HepG2 (cell line): ENCODE data around the gene C16orf86. TPM values are rescaled to one million over a fixed set of nuclear protein-coding genes. Genes with fewer than 3 reads are reported as not detected.

Source experiments
- CBX1 ChIP-seq: IDR thresholded peaks from one replicate; pipeline ENCODE4 v1.6.1; 2016; ENCODE audit warnings: antibody characterized with exemption, low read depth
- HNF4A ChIP-seq: sonication (generic); formaldehyde crosslinking; IDR thresholded peaks from 2 replicates; pipeline ENCODE4 v1.4.0; 2020; ENCODE audit warnings: missing genetic modification reagents
- HOXA7 ChIP-seq: sonication (generic); formaldehyde crosslinking; IDR thresholded peaks from 2 replicates; pipeline ENCODE4 v1.8.1; 2022; ENCODE audit warnings: mild to moderate bottlenecking, missing genetic modification reagents, moderate library complexity
- NR2C2 ChIP-seq: sonication (generic); formaldehyde crosslinking; IDR thresholded peaks from 2 replicates; pipeline ENCODE4 v1.4.0; 2020; ENCODE audit warnings: missing genetic modification reagents, mild to moderate bottlenecking, moderate library complexity, borderline replicate concordance
- RBAK ChIP-seq: sonication (generic); formaldehyde crosslinking; IDR thresholded peaks from 2 replicates; pipeline ENCODE4 v1.5.1; 2020; ENCODE audit warnings: mild to moderate bottlenecking, missing genetic modification reagents
- RBM39 ChIP-seq: fragments of 200-400 bp; formaldehyde crosslinking; IDR thresholded peaks from one replicate; pipeline ENCODE4 v1.6.1; 2018; ENCODE audit warnings: antibody characterized with exemption, mild to moderate bottlenecking, low read depth, low read length; ENCODE audit not compliant: poor library complexity, severe bottlenecking
- SP140L ChIP-seq: sonication (generic); formaldehyde crosslinking; IDR thresholded peaks from 2 replicates; pipeline ENCODE4 v1.4.0; 2020; ENCODE audit warnings: missing genetic modification reagents, borderline replicate concordance
- TSC22D2 ChIP-seq: sonication (generic); formaldehyde crosslinking; IDR thresholded peaks from 2 replicates; pipeline ENCODE4 v1.5.1; 2020; ENCODE audit warnings: missing genetic modification reagents, mild to moderate bottlenecking, borderline replicate concordance
- ZNF232 ChIP-seq: sonication (generic); formaldehyde crosslinking; IDR thresholded peaks from 2 replicates; pipeline ENCODE4 v1.4.0; 2020; ENCODE audit warnings: missing genetic modification reagents, borderline replicate concordance
- ZNF256 ChIP-seq: sonication (generic); formaldehyde crosslinking; conservative IDR thresholded peaks from 2 replicates; pipeline ENCODE4 v1.4.0; 2020; ENCODE audit warnings: missing genetic modification reagents
- ZNF333 ChIP-seq: sonication (generic); formaldehyde crosslinking; IDR thresholded peaks from 2 replicates; pipeline ENCODE4 v1.4.0; 2020; ENCODE audit warnings: mild to moderate bottlenecking, missing genetic modification reagents, borderline replicate concordance
- polyA plus RNA-seq, 8 experiments: library from polyadenylated mRNA; depleted of rRNA in 3 of 8; stranded (reverse) in 7 of 8; unstranded in 1 of 8; fragments of >200 nt; fragmentation: Illumina TruSeq in 4 of 8; extraction: Trizol in 4 of 8; gene quantifications; 2 replicates each; pipeline versions ENCODE4 v1.2.1 to v1.2.3, GENCODE V29; 2011 to 2016; ENCODE audit warnings: low read depth in 4 of 8, missing spikeins in 1 of 8, mixed read lengths in 1 of 8; ENCODE audit not compliant: insufficient read depth in 1 of 8
- total RNA-seq, 5 experiments: library from RNA; depleted of rRNA; stranded (reverse); fragments of >200 nt; fragmentation: Illumina TruSeq; extraction: Trizol; gene quantifications; 2 replicates each; pipeline ENCODE4 v1.2.3, GENCODE V29; 2016; ENCODE audit warnings: low read depth in 1 of 5
- TF ChIP-seq, protein P1 (sequence below): sonication (generic); formaldehyde crosslinking; IDR thresholded peaks from 2 replicates; pipeline ENCODE4 v1.8.0; 2022; ENCODE audit warnings: mild to moderate bottlenecking, missing genetic modification reagents, moderate library complexity
- TF ChIP-seq, protein P2 (sequence below): IDR thresholded peaks from 2 replicates; pipeline ENCODE4 v1.6.1; 2016; ENCODE audit warnings: missing compliant biosample characterization, missing genetic modification reagents, borderline replicate concordance
- TF ChIP-seq, protein P3 (sequence below): sonication (generic); formaldehyde crosslinking; conservative IDR thresholded peaks from 2 replicates; pipeline ENCODE4 v1.8.0; 2022; ENCODE audit warnings: mild to moderate bottlenecking, moderate library complexity, missing genetic modification reagents
- TF ChIP-seq, protein P4 (sequence below): sonication (generic); formaldehyde crosslinking; conservative IDR thresholded peaks from 2 replicates; pipeline ENCODE4 v1.4.0; 2020; ENCODE audit warnings: missing genetic modification reagents
- TF ChIP-seq, protein P5 (sequence below): sonication (generic); formaldehyde crosslinking; IDR thresholded peaks from 2 replicates; pipeline ENCODE4 v1.8.1; 2023; ENCODE audit warnings: mild to moderate bottlenecking, missing genetic modification reagents
- TF ChIP-seq, protein P6 (sequence below): sonication (generic); formaldehyde crosslinking; IDR thresholded peaks from 2 replicates; pipeline ENCODE4 v1.4.0; 2020; ENCODE audit warnings: missing genetic modification reagents

The C16orf86 gene
- total and polyA plus RNA-seq, 2 of the 13 experiments (the other 11 are each of a cell fraction or from before 2014, with no cell fraction given) = 1.5 to 3.1 TPM

DNA sequence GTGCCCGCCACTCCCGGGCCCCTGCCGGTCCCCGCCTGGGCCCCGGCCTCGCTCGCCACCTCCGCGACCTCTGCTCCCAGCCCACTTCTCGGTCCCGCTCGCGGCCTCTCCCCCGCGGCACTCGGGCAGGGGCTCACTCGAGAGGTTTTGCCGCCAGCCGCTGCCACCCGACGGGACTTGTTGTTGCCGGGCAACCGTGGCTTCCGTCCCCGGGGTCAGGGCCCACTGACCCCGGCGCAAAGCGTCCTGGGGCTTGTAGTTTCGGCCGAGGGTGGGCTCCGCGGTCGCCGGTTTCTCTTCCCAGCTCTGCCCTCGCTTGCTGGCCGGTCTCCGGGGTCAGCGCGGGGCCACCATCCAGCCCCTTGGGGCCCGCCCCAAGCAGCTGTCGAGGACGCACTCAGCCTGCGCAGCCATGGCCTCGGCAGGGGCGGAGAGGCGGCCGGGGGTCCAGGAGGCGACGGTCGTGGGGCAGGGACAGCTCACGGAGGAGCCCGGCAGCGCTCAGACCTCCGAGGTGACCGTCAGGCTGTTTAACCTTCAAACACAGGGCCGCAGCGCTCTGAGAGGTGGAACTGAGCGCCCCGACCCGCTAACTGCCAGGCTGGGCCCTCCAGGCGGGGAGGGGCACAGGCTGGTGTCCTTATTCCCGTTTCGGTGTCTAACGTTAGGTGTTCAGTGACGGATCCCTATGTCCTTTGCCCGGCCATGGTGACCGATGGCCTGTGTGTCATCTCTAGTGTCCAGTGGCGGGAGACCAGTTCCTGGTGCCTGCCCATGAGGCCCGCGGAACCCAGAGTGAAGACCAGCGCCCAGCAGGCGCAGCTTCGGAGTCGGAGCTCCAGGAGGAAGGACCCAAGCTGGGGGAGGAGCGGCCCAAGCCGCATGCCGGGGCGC lies at the start of gene C16orf86, which contains the start of gene ENKD1 (continued):
- 0 out of 2 replicates have a peak, but pooled peaks have one; percentile 28 for TF ChIP-seq RBAK (CRISPR knock-in tag)
- 0 out of 2 replicates have a peak, but pooled peaks have one; percentile 25 for TF ChIP-seq ZNF256 (CRISPR knock-in tag)
- TF ChIP-seq HNF4A (CRISPR knock-in tag) = peak; percentile 39; the same call in 1 of the 2 replicates
- TF ChIP-seq, protein P1, sequence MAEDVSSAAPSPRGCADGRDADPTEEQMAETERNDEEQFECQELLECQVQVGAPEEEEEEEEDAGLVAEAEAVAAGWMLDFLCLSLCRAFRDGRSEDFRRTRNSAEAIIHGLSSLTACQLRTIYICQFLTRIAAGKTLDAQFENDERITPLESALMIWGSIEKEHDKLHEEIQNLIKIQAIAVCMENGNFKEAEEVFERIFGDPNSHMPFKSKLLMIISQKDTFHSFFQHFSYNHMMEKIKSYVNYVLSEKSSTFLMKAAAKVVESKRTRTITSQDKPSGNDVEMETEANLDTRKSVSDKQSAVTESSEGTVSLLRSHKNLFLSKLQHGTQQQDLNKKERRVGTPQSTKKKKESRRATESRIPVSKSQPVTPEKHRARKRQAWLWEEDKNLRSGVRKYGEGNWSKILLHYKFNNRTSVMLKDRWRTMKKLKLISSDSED (CRISPR knock-in tag) = peak; percentile 75; the same call in 1 of the 2 replicates
- TF ChIP-seq TSC22D2 (CRISPR knock-in tag) = 0 out of 2 replicates have a peak, but pooled peaks have one; percentile 25
- TF ChIP-seq, protein P2, sequence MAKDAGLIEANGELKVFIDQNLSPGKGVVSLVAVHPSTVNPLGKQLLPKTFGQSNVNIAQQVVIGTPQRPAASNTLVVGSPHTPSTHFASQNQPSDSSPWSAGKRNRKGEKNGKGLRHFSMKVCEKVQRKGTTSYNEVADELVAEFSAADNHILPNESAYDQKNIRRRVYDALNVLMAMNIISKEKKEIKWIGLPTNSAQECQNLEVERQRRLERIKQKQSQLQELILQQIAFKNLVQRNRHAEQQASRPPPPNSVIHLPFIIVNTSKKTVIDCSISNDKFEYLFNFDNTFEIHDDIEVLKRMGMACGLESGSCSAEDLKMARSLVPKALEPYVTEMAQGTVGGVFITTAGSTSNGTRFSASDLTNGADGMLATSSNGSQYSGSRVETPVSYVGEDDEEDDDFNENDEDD (CRISPR knock-in tag) = peak; percentile 56; the same call in 1 of the 2 replicates
- TF ChIP-seq, protein P3, sequence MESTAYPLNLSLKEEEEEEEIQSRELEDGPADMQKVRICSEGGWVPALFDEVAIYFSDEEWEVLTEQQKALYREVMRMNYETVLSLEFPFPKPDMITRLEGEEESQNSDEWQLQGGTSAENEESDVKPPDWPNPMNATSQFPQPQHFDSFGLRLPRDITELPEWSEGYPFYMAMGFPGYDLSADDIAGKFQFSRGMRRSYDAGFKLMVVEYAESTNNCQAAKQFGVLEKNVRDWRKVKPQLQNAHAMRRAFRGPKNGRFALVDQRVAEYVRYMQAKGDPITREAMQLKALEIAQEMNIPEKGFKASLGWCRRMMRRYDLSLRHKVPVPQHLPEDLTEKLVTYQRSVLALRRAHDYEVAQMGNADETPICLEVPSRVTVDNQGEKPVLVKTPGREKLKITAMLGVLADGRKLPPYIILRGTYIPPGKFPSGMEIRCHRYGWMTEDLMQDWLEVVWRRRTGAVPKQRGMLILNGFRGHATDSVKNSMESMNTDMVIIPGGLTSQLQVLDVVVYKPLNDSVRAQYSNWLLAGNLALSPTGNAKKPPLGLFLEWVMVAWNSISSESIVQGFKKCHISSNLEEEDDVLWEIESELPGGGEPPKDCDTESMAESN (CRISPR knock-in tag) = peak; percentile 17; the same call in 1 of the 2 replicates
- no peak for TF ChIP-seq SP140L
- TF ChIP-seq ZNF333 (CRISPR knock-in tag) = 0 out of 2 replicates have a peak, but pooled peaks have one; percentile 35
- peak; percentile 20; the same call in 1 of the 2 replicates for TF ChIP-seq ZNF232 (CRISPR knock-in tag)
- TF ChIP-seq, protein P4, sequence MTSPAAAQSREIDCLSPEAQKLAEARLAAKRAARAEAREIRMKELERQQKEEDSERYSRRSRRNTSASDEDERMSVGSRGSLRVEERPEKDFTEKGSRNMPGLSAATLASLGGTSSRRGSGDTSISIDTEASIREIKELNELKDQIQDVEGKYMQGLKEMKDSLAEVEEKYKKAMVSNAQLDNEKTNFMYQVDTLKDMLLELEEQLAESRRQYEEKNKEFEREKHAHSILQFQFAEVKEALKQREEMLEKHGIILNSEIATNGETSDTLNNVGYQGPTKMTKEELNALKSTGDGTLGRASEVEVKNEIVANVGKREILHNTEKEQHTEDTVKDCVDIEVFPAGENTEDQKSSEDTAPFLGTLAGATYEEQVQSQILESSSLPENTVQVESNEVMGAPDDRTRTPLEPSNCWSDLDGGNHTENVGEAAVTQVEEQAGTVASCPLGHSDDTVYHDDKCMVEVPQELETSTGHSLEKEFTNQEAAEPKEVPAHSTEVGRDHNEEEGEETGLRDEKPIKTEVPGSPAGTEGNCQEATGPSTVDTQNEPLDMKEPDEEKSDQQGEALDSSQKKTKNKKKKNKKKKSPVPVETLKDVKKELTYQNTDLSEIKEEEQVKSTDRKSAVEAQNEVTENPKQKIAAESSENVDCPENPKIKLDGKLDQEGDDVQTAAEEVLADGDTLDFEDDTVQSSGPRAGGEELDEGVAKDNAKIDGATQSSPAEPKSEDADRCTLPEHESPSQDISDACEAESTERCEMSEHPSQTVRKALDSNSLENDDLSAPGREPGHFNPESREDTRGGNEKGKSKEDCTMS = no peak
- peak; percentile 100 for TF ChIP-seq NR2C2
- TF ChIP-seq, protein P5, sequence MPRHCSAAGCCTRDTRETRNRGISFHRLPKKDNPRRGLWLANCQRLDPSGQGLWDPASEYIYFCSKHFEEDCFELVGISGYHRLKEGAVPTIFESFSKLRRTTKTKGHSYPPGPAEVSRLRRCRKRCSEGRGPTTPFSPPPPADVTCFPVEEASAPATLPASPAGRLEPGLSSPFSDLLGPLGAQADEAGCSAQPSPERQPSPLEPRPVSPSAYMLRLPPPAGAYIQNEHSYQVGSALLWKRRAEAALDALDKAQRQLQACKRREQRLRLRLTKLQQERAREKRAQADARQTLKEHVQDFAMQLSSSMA (CRISPR knock-in tag) = 0 out of 2 replicates have a peak, but pooled peaks have one; percentile 31
- no peak for TF ChIP-seq HOXA7 (CRISPR knock-in tag)
- TF ChIP-seq, protein P6, sequence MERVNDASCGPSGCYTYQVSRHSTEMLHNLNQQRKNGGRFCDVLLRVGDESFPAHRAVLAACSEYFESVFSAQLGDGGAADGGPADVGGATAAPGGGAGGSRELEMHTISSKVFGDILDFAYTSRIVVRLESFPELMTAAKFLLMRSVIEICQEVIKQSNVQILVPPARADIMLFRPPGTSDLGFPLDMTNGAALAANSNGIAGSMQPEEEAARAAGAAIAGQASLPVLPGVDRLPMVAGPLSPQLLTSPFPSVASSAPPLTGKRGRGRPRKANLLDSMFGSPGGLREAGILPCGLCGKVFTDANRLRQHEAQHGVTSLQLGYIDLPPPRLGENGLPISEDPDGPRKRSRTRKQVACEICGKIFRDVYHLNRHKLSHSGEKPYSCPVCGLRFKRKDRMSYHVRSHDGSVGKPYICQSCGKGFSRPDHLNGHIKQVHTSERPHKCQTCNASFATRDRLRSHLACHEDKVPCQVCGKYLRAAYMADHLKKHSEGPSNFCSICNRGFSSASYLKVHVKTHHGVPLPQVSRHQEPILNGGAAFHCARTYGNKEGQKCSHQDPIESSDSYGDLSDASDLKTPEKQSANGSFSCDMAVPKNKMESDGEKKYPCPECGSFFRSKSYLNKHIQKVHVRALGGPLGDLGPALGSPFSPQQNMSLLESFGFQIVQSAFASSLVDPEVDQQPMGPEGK (CRISPR knock-in tag) = peak; percentile 8; the same call in 1 of the 2 replicates
- no peak for TF ChIP-seq CBX1
- TF ChIP-seq RBM39 = peak; percentile 83
